Measurements from ENCODE around the gene ITGBL1. TPM values are rescaled to one million over a fixed set of nuclear protein-coding genes. Genes with fewer than 3 reads are reported as not detected.

ITGBL1 gene
- polyA plus RNA-seq, 3 donors = not detected

- Histone ChIP-seq H3K9ac (ENCODE audit: insufficient read depth, low read length, poor library complexity, severe bottlenecking) (no peak overlapping the region), H3K27ac (ENCODE audit: low read depth in 1 of 2, low read length in 2 of 2) (no peak overlapping the region), H3K36me3 (replicated peaks in 1 of 2; ENCODE audit: control insufficient read depth in 1 of 2, insufficient read depth in 2 of 2, low read length in 2 of 2) (no peaks in the 10 kb centered on the region), H3K4me2 (replicated peaks; ENCODE audit: extremely low read depth, low read length, poor library complexity, severe bottlenecking) (no peak overlapping the region), H3K27me3 (ENCODE audit: control insufficient read depth in 2 of 2, insufficient read depth in 2 of 2, low read length in 2 of 2) (no peaks in the 10 kb centered on the region), H3K4me1 (ENCODE audit: control insufficient read depth in 1 of 2, insufficient read depth in 2 of 2, low read length in 2 of 2) (no peaks in the 10 kb centered on the region), H4K20me1 (ENCODE audit: insufficient read depth, low read length) (no peaks in the 10 kb centered on the region), H3K9me3 (replicated peaks in 1 of 2; ENCODE audit: control insufficient read depth in 1 of 2, insufficient read depth in 1 of 2, low read length in 2 of 2) (no peaks in the 10 kb centered on the region), H3K79me2 (ENCODE audit: insufficient read depth, low read length) (no peaks in the 10 kb centered on the region), H3K4me3 (replicated peaks in 1 of 3; ENCODE audit: low read depth in 2 of 3, low read length in 3 of 3) (no peak overlapping the region), H2AFZ (ENCODE audit: insufficient read depth, low read depth, low read length, poor library complexity, severe bottlenecking) (no peak overlapping the region)
- H3K4me1 Mint-ChIP-seq = no peaks in the 10 kb centered on the region
- DNase-seq = no peak
- no peak overlapping the region for H3K4me3 Mint-ChIP-seq
- peaks cover 0 to 2% (median 0%) of the 10 kb centered on the region in 7 donors for H3K9me3 Mint-ChIP-seq
- peaks cover 0 to 3% (median 0%) of the 10 kb centered on the region in 3 donors for H3K27me3 Mint-ChIP-seq (ENCODE audit: low read depth in 3 of 3)
- H3K36me3 Mint-ChIP-seq = no peaks in the 10 kb centered on the region
- TF ChIP-seq CTCF (IDR thresholded peaks at IDR 0.05) = no peak
- H3K27ac Mint-ChIP-seq = no peak overlapping the region
- intact Hi-C loops (cut with micrococcal nuclease) = no loop called here
Measured at GRCh38 chr13:101584331-101584730, 131.9 kb downstream of the ITGBL1 start.

DNA sequence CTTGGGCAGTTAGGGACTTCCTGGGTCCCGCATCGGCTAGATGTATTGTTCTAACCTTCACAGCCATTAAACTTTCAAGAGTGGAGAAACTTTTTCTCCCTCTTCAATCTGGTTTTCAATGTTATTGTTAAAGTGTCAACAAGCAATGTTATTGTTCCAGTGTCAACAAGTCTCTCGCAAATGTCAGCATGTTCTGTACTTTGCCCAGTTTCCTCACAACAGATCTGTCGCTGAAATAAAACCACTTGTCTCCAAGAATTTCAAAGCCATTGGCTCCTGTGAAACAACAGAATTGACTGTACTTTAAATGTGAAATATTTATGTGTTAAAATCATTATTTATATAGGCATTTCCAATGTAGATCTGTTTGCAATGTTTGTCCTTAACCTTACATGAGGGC is 138.0 kb downstream of the ITGBL1 start:
- no peaks in the 10 kb centered on the region for H3K36me3 Mint-ChIP-seq
- Histone ChIP-seq H3K9ac (ENCODE audit: insufficient read depth, low read length, poor library complexity, severe bottlenecking) (no peak overlapping the region), H3K4me1 (ENCODE audit: control insufficient read depth in 1 of 2, insufficient read depth in 2 of 2, low read length in 2 of 2) (no peaks in the 10 kb centered on the region), H3K27me3 (ENCODE audit: control insufficient read depth in 2 of 2, insufficient read depth in 2 of 2, low read length in 2 of 2) (no peaks in the 10 kb centered on the region), H3K9me3 (replicated peaks in 1 of 2; ENCODE audit: control insufficient read depth in 1 of 2, insufficient read depth in 1 of 2, low read length in 2 of 2) (no peaks in the 10 kb centered on the region), H4K20me1 (ENCODE audit: insufficient read depth, low read length) (no peaks in the 10 kb centered on the region), H3K4me3 (replicated peaks in 1 of 3; ENCODE audit: low read depth in 2 of 3, low read length in 3 of 3) (no peak overlapping the region), H3K79me2 (ENCODE audit: insufficient read depth, low read length) (no peaks in the 10 kb centered on the region), H2AFZ (ENCODE audit: insufficient read depth, low read depth, low read length, poor library complexity, severe bottlenecking) (no peak overlapping the region), H3K27ac (ENCODE audit: low read depth in 1 of 2, low read length in 2 of 2) (no peak overlapping the region), H3K36me3 (replicated peaks in 1 of 2; ENCODE audit: control insufficient read depth in 1 of 2, insufficient read depth in 2 of 2, low read length in 2 of 2) (no peaks in the 10 kb centered on the region), H3K4me2 (replicated peaks; ENCODE audit: extremely low read depth, low read length, poor library complexity, severe bottlenecking) (no peak overlapping the region)
- no peak overlapping the region for H3K4me3 Mint-ChIP-seq
- WGBS (ENCODE audit: insufficient coverage) = 67% methylated on average over 1 of the region's 4 CpGs
- H3K9me3 Mint-ChIP-seq = peaks cover 0 to 6% (median 2%) of the 10 kb centered on the region in 7 donors
- H3K4me1 Mint-ChIP-seq = no peaks in the 10 kb centered on the region
- no peak for TF ChIP-seq CTCF (IDR thresholded peaks at IDR 0.05)
- intact Hi-C loops (cut with micrococcal nuclease) = no loop called here
- peaks cover 0 to under 1% (median 0%) of the 10 kb centered on the region in 3 donors for H3K27me3 Mint-ChIP-seq (ENCODE audit: low read depth in 3 of 3)
- no peak for DNase-seq
- H3K27ac Mint-ChIP-seq = no peak overlapping the region

Data from CD14-positive monocyte (primary cell).